Activated CD4-positive, alpha-beta T cell treated with anti-CD3 and anti-CD28 coated beads, Interleukin-2, amount 10 ng/mL, durations not matched to agents 7 days and 5 days (primary cell): ENCODE results near the gene EPB41L1. TPM values are rescaled to one million over a fixed set of nuclear protein-coding genes. Genes with fewer than 3 reads are reported as not detected.
A peak's percentile ranks its signal among the peaks of the same experiment; 100 is the strongest.

Experiments used
- CTCF ChIA-PET: fragments of 350-600 bp; sonication (Branson Sonifier 250); formaldehyde crosslinking; loops from one replicate; lab custom pipeline; 2021; ENCODE audit warnings: antibody characterized with exemption; lab: Charles Lee
- POLR2A ChIA-PET: fragments of 350-600 bp; sonication (Branson Sonifier 250); formaldehyde crosslinking; loops from one replicate; lab custom pipeline; 2021; ENCODE audit warnings: antibody characterized with exemption; lab: Charles Lee
- DNase-seq: peaks from one replicate; pipeline ENCODE4 v3.0.0-alpha.2; 2020
- H3K27ac Mint-ChIP-seq: one replicate; pipeline ENCODE4 v1.8.0; 2021; ENCODE audit warnings: mild to moderate bottlenecking, moderate library complexity, mixed read lengths
- H3K27me3 Mint-ChIP-seq: one replicate; pipeline ENCODE4 v1.8.0; 2021; ENCODE audit warnings: mixed read lengths
- H3K36me3 Mint-ChIP-seq: one replicate; pipeline ENCODE4 v1.8.0; 2021; ENCODE audit warnings: low read depth, mixed read lengths
- H3K4me1 Mint-ChIP-seq: one replicate; pipeline ENCODE4 v1.8.0; 2021; ENCODE audit warnings: mixed read lengths
- H3K4me3 Mint-ChIP-seq: one replicate; pipeline ENCODE4 v1.8.0; 2021; ENCODE audit warnings: mild to moderate bottlenecking, moderate library complexity, mixed read lengths
- H3K9me3 Mint-ChIP-seq: one replicate; pipeline ENCODE4 v1.8.0; 2021; ENCODE audit warnings: mixed read lengths
- total RNA-seq, 2 experiments: library from RNA; stranded (reverse); gene quantifications; one replicate each; pipeline ENCODE4 v1.2.3, GENCODE V29; 2021

Gene EPB41L1
- total RNA-seq, 2 experiments from 2014 or later = 0.22 TPM; not detected in 1

GRCh38 chr20:36208257-36208656, 53.7 kb downstream of the EPB41L1 start:
- H3K4me1 Mint-ChIP-seq = no peaks in the 10 kb centered on the region
- no peaks in the 10 kb centered on the region for H3K36me3 Mint-ChIP-seq
- DNase-seq = no peak
- H3K4me3 Mint-ChIP-seq = no peak overlapping the region
- ChIA-PET CTCF (no interaction called here), POLR2A (no interaction called here)
- H3K27ac Mint-ChIP-seq = no peak overlapping the region
- H3K9me3 Mint-ChIP-seq = no peaks in the 10 kb centered on the region
- H3K27me3 Mint-ChIP-seq = peaks cover 5% of the 10 kb centered on the region

DNA sequence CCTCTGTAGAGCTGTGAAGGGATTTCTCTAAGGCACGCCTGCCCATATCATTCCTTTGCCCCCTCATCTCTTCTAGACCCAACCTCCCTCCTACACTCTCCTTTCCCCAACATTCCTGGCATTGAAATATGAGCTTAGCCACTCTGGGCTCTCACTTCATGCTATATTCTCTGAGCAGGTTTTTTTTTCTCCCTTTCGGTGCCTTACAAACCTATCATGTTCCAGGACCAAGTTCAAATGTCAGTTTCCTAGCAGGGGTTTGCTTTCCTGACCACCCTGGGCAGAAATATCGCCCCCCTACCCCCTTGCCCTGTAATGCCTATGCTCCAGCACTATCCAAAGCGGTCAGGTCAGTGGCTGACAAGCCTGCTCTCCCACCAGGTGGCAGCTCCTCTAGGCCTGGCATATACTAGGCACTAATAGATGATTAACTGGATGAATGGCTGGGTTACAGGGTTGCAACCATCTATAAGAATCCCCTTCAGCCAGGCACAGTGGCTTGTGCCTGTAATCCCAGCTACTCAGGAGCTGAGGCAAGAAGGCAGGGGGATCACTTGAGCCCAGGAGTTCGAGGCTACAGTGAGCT, 56.0 kb downstream of the EPB41L1 start:
- POLR2A ChIA-PET = no interaction called here

DNA sequence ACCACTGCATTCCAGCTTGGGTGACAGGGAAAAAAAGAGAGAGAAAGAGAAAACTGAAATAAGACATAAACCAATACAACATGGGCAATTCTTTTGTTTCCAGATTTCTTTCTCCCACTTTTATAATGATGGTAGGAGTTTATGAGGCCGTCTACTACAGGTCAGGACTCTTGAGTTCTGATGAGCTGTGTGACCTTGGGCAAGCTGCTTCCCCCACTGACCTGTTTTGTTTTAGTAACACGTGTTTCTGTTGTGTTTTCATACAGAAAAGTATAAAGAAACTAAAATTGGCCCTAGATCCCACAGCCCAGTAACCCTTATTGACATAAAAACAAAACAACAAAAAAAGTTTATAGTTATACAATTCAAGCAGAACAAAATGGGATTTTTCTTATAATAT, 58.8 kb downstream of the EPB41L1 start:
- Mint-ChIP-seq H3K36me3 (no peaks in the 10 kb centered on the region), H3K27me3 (no peaks in the 10 kb centered on the region), H3K4me1 (no peaks in the 10 kb centered on the region), H3K4me3 (no peak overlapping the region), H3K9me3 (no peaks in the 10 kb centered on the region), H3K27ac (no peak overlapping the region)
- DNase-seq = no peak
- POLR2A ChIA-PET = no interaction called here
- CTCF ChIA-PET = interaction anchor here (0.6 to 3.1 kb wide), 3 partner anchors 11 to 922 kb away, joined by 3 to 13 read pairs (median 5); no protein-coding TSS in a partner anchor

More for the DNA sequence above, 56.0 kb downstream of the EPB41L1 start:
- Mint-ChIP-seq H3K4me3 (no peak overlapping the region), H3K36me3 (no peaks in the 10 kb centered on the region), H3K27ac (no peak overlapping the region), H3K9me3 (no peaks in the 10 kb centered on the region), H3K27me3 (no peaks in the 10 kb centered on the region), H3K4me1 (no peaks in the 10 kb centered on the region)
- CTCF ChIA-PET = interaction anchor here (0.6 to 3.1 kb wide), 4 partner anchors 8 to 242 kb away, joined by 3 to 13 read pairs (median 4); no protein-coding TSS in a partner anchor
- no peak for DNase-seq

- H3K4me1 Mint-ChIP-seq = no peaks in the 10 kb centered on the region
- peak; percentile 15 for DNase-seq
- H3K27ac Mint-ChIP-seq = no peak overlapping the region
- no peak overlapping the region for H3K4me3 Mint-ChIP-seq
- ChIA-PET POLR2A (no interaction called here), CTCF (no interaction called here)
- H3K36me3 Mint-ChIP-seq = no peaks in the 10 kb centered on the region
- H3K27me3 Mint-ChIP-seq = no peaks in the 10 kb centered on the region
- H3K9me3 Mint-ChIP-seq = no peaks in the 10 kb centered on the region
Observed at GRCh38 chr20:36214684-36215256, 60.2 kb downstream of the EPB41L1 start.

GRCh38 chr20:36215778-36216177, 61.2 kb downstream of the EPB41L1 start:
- H3K4me1 Mint-ChIP-seq = no peaks in the 10 kb centered on the region
- no peak overlapping the region for H3K27ac Mint-ChIP-seq
- H3K36me3 Mint-ChIP-seq = no peaks in the 10 kb centered on the region
- ChIA-PET CTCF (interaction anchor here (0.9 to 1.2 kb wide), 2 partner anchors 223 to 261 kb away, joined by 3 to 4 read pairs; partner anchors contain the start of gene SCAND1), POLR2A (no interaction called here)
- H3K9me3 Mint-ChIP-seq = no peaks in the 10 kb centered on the region
- no peak overlapping the region for H3K4me3 Mint-ChIP-seq
- no peak for DNase-seq
- H3K27me3 Mint-ChIP-seq = no peaks in the 10 kb centered on the region

DNA sequence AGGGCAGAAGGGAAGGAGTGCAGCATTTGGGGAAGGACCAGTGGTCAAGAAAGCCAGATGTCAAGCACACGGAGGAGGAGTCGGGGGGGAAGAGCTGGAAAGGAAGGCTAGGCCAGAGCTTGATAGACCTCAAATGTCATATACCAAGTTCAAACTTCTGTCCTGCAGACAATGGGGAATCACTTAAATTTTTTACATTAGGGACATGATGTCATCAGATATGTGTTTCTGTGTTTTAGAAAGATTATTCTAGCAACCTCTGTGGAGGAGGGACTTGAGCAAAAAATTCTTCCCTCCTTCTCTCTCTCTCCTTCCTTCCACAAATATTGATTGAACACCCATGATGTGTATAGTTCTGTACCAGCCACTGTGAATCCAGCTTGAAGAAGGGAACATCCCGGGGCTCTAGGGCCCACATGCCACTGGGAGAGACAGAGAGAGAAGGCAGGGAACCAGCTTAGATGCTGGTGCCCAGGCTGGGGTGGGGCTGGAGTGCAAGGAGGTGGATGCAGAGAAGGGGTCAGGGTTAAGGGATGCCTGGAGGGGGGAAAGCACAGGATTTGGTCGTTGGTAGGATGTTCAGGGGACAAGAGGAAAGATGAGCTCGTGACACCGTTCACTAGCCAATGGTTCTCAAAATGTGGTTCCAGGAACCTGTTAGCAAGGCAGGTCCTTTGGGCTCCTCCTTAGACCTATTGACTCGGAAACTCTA, 61.9 kb downstream of the EPB41L1 start:
- CTCF ChIA-PET = interaction anchor here (0.9 to 1.2 kb wide), 2 partner anchors 223 to 262 kb away, joined by 3 to 4 read pairs; partner anchors contain the start of gene SCAND1
- no peaks in the 10 kb centered on the region for H3K9me3 Mint-ChIP-seq
- no peak overlapping the region for H3K27ac Mint-ChIP-seq
- H3K27me3 Mint-ChIP-seq = no peaks in the 10 kb centered on the region
- no peaks in the 10 kb centered on the region for H3K36me3 Mint-ChIP-seq
- H3K4me1 Mint-ChIP-seq = no peaks in the 10 kb centered on the region
- POLR2A ChIA-PET = no interaction called here
- DNase-seq = no peak
- no peak overlapping the region for H3K4me3 Mint-ChIP-seq

- ChIA-PET POLR2A (no interaction called here), CTCF (no interaction called here)
- no peaks in the 10 kb centered on the region for H3K36me3 Mint-ChIP-seq
- no peak overlapping the region for H3K27ac Mint-ChIP-seq
- H3K4me3 Mint-ChIP-seq = no peak overlapping the region
- no peak for DNase-seq
- no peaks in the 10 kb centered on the region for H3K4me1 Mint-ChIP-seq
- H3K9me3 Mint-ChIP-seq = no peaks in the 10 kb centered on the region
- no peaks in the 10 kb centered on the region for H3K27me3 Mint-ChIP-seq
Observed at GRCh38 chr20:36217226-36217625, 62.7 kb downstream of the EPB41L1 start.

DNA sequence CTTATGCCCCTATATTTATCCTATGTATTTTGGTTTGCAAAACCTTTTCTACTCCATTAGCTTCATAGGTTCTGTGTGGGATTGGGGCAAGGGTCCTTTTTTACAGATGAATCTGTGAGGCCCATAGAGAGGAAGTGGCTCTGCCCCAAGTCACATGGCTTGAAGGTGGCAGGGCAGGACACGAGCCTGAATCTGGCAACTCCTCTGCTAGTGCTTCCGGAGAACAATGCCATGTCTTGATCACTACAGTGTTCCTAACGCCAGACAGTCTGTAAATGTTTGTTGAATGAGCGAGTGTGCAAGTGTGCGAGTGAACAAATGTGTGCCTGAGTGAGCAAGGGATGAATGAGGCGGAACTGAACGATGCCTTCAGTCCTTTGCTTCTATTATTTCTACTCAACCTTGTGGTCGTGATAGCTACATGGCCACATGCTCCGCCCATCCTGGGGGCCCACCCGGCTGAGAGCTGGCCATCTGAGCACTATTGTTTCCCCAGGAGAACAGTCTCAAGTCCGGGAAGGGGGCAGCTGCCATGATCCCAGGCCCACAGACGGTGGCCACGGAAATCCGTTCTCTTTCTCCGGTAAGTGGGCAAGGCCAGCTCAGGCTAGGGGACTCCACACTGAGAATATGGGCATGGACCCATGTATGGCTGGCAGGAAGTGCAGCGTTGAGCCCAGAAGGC, 64.0 kb downstream of the EPB41L1 start:
- no peaks in the 10 kb centered on the region for H3K4me1 Mint-ChIP-seq
- POLR2A ChIA-PET = no interaction called here

GRCh38 chr20:36219671-36220220, 65.2 kb downstream of the EPB41L1 start:
- Mint-ChIP-seq H3K9me3 (no peaks in the 10 kb centered on the region), H3K4me3 (no peak overlapping the region), H3K27ac (no peak overlapping the region), H3K4me1 (no peaks in the 10 kb centered on the region), H3K36me3 (no peaks in the 10 kb centered on the region), H3K27me3 (no peaks in the 10 kb centered on the region)
- CTCF ChIA-PET = no interaction called here
- POLR2A ChIA-PET = no interaction called here
- no peak for DNase-seq

More for the DNA sequence above, 64.0 kb downstream of the EPB41L1 start:
- H3K9me3 Mint-ChIP-seq = no peaks in the 10 kb centered on the region
- no peak for DNase-seq
- CTCF ChIA-PET = no interaction called here
- H3K4me3 Mint-ChIP-seq = no peak overlapping the region
- H3K36me3 Mint-ChIP-seq = no peaks in the 10 kb centered on the region
- no peak overlapping the region for H3K27ac Mint-ChIP-seq
- no peaks in the 10 kb centered on the region for H3K27me3 Mint-ChIP-seq

- Mint-ChIP-seq H3K9me3 (no peaks in the 10 kb centered on the region), H3K4me1 (peaks cover 19% of the 10 kb centered on the region), H3K4me3 (no peak overlapping the region), H3K27ac (no peak overlapping the region), H3K36me3 (no peaks in the 10 kb centered on the region), H3K27me3 (peaks cover 2% of the 10 kb centered on the region)
- no peak for DNase-seq
- POLR2A ChIA-PET = no interaction called here
- CTCF ChIA-PET = interaction anchor here (1.0 kb wide), 1 partner anchor 11 kb away, joined by 4 read pairs; the partner anchor contains the start of gene AAR2
Observed at GRCh38 chr20:36225666-36226065, 71.1 kb downstream of the EPB41L1 start.

DNA sequence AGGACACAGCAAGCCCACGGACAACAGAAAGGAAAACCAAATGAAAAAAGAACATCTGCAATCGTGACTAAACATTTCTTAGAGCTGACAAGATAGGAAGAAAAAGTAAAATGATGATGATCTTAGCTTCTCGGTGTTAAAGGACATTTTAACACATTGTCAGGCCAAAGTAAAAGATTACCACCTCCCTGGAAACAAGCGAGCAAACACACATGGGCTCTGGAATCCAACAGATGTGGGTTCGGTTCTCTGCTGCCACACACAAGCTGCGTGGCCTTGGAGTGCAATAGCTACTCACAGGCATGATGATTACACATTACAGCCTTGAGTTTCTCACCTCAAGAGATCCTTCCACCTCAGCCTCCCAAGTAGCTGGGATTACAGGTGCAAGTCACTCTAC, 74.2 kb downstream of the EPB41L1 start:
- Mint-ChIP-seq H3K4me1 (peaks cover 22% of the 10 kb centered on the region), H3K4me3 (no peak overlapping the region), H3K27me3 (peaks cover 2% of the 10 kb centered on the region), H3K36me3 (no peaks in the 10 kb centered on the region), H3K27ac (no peak overlapping the region), H3K9me3 (no peaks in the 10 kb centered on the region)
- ChIA-PET CTCF (interaction anchor here (0.7 to 1.4 kb wide), 2 partner anchors 8 to 274 kb away, joined by 3 read pairs; no protein-coding TSS in a partner anchor), POLR2A (no interaction called here)
- DNase-seq = no peak

GRCh38 chr20:36230019-36230418, 75.5 kb downstream of the EPB41L1 start:
- Mint-ChIP-seq H3K27ac (peak overlapping the region; percentile 32), H3K9me3 (no peaks in the 10 kb centered on the region), H3K36me3 (no peaks in the 10 kb centered on the region), H3K27me3 (peaks cover 2% of the 10 kb centered on the region), H3K4me3 (no peak overlapping the region), H3K4me1 (peaks cover 22% of the 10 kb centered on the region)
- CTCF ChIA-PET = no interaction called here
- POLR2A ChIA-PET = no interaction called here
- DNase-seq = no peak
